H1 (cell line): ENCODE results near the gene B4GAT1. TPM values are rescaled to one million over a fixed set of nuclear protein-coding genes. Genes with fewer than 3 reads are reported as not detected.

ENCODE experiments used
- BCL11A ChIP-seq, 2 experiments: IDR thresholded peaks; one replicate each; pipeline ENCODE4 v1.6.1; 2011; ENCODE audit warnings: low read depth in 2 of 2, low read length in 2 of 2, mild to moderate bottlenecking in 2 of 2
- CBX5 ChIP-seq: fragments of 300-800, 300-1000 bp; sonication (generic); IDR thresholded peaks from 2 replicates; pipeline ENCODE4 v1.7.1; 2016; ENCODE audit warnings: antibody characterized with exemption, low read length, low read depth
- CHD1 ChIP-seq: IDR thresholded peaks from 2 replicates; pipeline ENCODE4 v1.6.1; 2012; ENCODE audit warnings: low read depth, low read length, improper control_type of control experiment
- CHD2 ChIP-seq: IDR thresholded peaks from 2 replicates; pipeline ENCODE4 v1.6.1; 2012; ENCODE audit warnings: low read length, improper control_type of control experiment
- FOSL1 ChIP-seq: IDR thresholded peaks from 2 replicates; pipeline ENCODE4 v1.6.1; 2011; ENCODE audit warnings: mild to moderate bottlenecking, low read depth, low read length, moderate library complexity; ENCODE audit not compliant: insufficient read depth
- PHF8 ChIP-seq: fragments of 200-600 bp; sonication (generic); conservative IDR thresholded peaks from 2 replicates; pipeline ENCODE4 v1.7.1; 2012; ENCODE audit warnings: low read depth, mild to moderate bottlenecking, inconsistent platforms, low read length, moderate library complexity
- POLR2A ChIP-seq, 2 experiments: IDR thresholded peaks; 1 replicate in 1 of 2; 2 replicates in 1 of 2; pipeline ENCODE4 v1.6.1; 2011; ENCODE audit warnings: low read depth in 2 of 2, low read length in 2 of 2, mild to moderate bottlenecking in 2 of 2; ENCODE audit errors: control extremely low read depth in 1 of 2
- POLR2AphosphoS5 ChIP-seq: IDR thresholded peaks from 2 replicates; pipeline ENCODE4 v1.6.1; 2011; ENCODE audit warnings: low read depth, low read length
- RAD21 ChIP-seq, 2 experiments: IDR thresholded peaks in 1 of 2; conservative IDR thresholded peaks in 1 of 2; 2 replicates each; pipeline ENCODE4 v1.6.1; 2011; ENCODE audit warnings: low read depth in 2 of 2, low read length in 2 of 2, improper control_type of control experiment in 1 of 2, inconsistent platforms in 1 of 2, mild to moderate bottlenecking in 1 of 2, moderate library complexity in 1 of 2
- RXRA ChIP-seq: IDR thresholded peaks from 2 replicates; pipeline ENCODE4 v1.6.1; 2011; ENCODE audit warnings: low read depth, mild to moderate bottlenecking, low read length, moderate library complexity; ENCODE audit not compliant: insufficient read depth
- SIX5 ChIP-seq: IDR thresholded peaks from 2 replicates; pipeline ENCODE4 v1.6.1; 2011; ENCODE audit warnings: mild to moderate bottlenecking, low read depth, low read length
- TAF7 ChIP-seq: optimal IDR thresholded peaks from 2 replicates; pipeline ENCODE3; 2011; ENCODE audit warnings: low read depth, mild to moderate bottlenecking, inconsistent platforms, low read length, moderate library complexity, borderline replicate concordance
- TBP ChIP-seq: IDR thresholded peaks from 2 replicates; pipeline ENCODE4 v1.6.1; 2011; ENCODE audit warnings: low read depth, low read length, improper control_type of control experiment
- TCF12 ChIP-seq: IDR thresholded peaks from 2 replicates; pipeline ENCODE4 v1.6.1; 2011; ENCODE audit warnings: low read depth, mild to moderate bottlenecking, low read length
- polyA plus RNA-seq, 7 experiments: library from polyadenylated mRNA; depleted of rRNA in 3 of 7; stranded (reverse) in 5 of 7; unstranded in 2 of 7; fragments of >200 nt in 5 of 7; fragments of 200-250 nt in 2 of 7; gene quantifications; 1 replicate in 5 of 7; 2 replicates in 1 of 7; 4 replicates in 1 of 7; pipeline versions ENCODE4 v1.2.1 to v1.2.3, GENCODE V29; 2011 to 2013; ENCODE audit warnings: missing spikeins in 2 of 7, mixed read lengths in 2 of 7
- total RNA-seq: library from RNA; stranded (reverse); fragmentation: NEBNext Ultra II Directional; extraction: Animal tissue kit (Norgen Biotek cat#: 25700); gene quantifications from 2 replicates; pipeline ENCODE4 v1.2.1, GENCODE V29; 2021
- TF ChIP-seq, protein P1 (sequence below): IDR thresholded peaks from 2 replicates; pipeline ENCODE4 v1.6.1; 2012; ENCODE audit warnings: low read length, inconsistent platforms
- TF ChIP-seq, protein P2 (sequence below), 3 experiments: IDR thresholded peaks; 1 replicate in 2 of 3; 2 replicates in 1 of 3; pipeline versions ENCODE4 v1.5.1 to v1.6.1; 2011; ENCODE audit warnings: low read length in 3 of 3, mild to moderate bottlenecking in 3 of 3, inconsistent platforms in 2 of 3, low read depth in 1 of 3, moderate library complexity in 1 of 3; ENCODE audit not compliant: insufficient read depth in 1 of 3; ENCODE audit errors: control extremely low read depth in 1 of 3
- TF ChIP-seq, protein P3 (sequence below): IDR thresholded peaks from 2 replicates; pipeline ENCODE4 v1.6.1; 2012; ENCODE audit warnings: inconsistent platforms

The B4GAT1 gene
- total and polyA plus RNA-seq, 2 of the 8 experiments (the other 6 are each of a cell fraction or from before 2014, with no cell fraction given): 22.2 to 27.8 TPM

DNA sequence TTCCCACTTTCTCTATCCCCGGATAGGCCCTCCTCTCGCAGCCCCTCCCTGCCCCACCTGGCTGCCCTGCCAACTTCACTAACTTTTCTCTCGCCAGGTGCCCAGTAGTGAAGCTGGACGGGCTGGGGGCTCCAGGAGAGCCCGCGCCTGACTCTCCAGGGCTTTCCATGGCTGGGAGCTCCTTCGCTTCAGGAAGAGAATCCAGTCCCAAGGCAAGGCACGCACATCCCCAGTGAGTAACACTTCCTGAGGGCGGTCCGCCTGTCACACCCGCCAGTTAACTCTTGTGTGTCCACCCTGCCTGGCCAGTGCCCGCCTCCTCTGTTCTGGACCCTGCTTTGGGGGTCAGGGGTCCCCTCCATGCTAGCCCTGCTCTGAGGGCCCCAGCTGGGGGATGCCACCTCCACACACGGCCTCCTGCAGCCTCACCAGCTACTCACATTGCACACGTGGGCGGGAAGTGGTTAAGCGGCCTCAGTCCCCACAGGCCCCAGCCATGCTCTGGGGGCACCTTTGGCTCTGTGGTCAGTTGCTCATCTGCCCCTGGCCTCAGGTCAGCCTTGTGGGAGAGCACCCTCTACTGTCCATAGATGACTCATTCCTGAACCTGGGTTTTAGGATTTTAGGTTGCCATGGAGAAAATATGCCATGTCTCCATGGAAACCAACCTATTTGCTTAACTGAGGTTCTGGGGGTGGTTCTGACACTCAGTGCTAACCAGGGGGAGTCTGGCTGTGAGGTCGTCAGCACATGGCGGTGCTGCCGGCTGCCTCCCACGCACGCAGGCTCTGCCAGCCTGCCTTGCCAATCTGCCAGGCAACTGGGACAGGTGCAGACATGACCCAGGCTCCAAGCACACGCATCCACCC is 11.0 kb downstream of the B4GAT1 start, which contains the start of gene RIN1 (continued):
- TF ChIP-seq TBP: no peak
- no peak for TF ChIP-seq FOSL1
- TF ChIP-seq POLR2AphosphoS5: peak; percentile 56; the same call in 1 of the 2 replicates
- no peak for TF ChIP-seq TCF12
- no peak for TF ChIP-seq RXRA
- no peak for TF ChIP-seq SIX5
- TF ChIP-seq CBX5: no peak
- TF ChIP-seq BCL11A (IDR thresholded peaks at IDR 0.05; ENCODE audit: low read depth in 2 of 2, low read length in 2 of 2): no peak
- TF ChIP-seq, protein P1, sequence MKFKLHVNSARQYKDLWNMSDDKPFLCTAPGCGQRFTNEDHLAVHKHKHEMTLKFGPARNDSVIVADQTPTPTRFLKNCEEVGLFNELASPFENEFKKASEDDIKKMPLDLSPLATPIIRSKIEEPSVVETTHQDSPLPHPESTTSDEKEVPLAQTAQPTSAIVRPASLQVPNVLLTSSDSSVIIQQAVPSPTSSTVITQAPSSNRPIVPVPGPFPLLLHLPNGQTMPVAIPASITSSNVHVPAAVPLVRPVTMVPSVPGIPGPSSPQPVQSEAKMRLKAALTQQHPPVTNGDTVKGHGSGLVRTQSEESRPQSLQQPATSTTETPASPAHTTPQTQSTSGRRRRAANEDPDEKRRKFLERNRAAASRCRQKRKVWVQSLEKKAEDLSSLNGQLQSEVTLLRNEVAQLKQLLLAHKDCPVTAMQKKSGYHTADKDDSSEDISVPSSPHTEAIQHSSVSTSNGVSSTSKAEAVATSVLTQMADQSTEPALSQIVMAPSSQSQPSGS: no peak
- TF ChIP-seq, protein P2, sequence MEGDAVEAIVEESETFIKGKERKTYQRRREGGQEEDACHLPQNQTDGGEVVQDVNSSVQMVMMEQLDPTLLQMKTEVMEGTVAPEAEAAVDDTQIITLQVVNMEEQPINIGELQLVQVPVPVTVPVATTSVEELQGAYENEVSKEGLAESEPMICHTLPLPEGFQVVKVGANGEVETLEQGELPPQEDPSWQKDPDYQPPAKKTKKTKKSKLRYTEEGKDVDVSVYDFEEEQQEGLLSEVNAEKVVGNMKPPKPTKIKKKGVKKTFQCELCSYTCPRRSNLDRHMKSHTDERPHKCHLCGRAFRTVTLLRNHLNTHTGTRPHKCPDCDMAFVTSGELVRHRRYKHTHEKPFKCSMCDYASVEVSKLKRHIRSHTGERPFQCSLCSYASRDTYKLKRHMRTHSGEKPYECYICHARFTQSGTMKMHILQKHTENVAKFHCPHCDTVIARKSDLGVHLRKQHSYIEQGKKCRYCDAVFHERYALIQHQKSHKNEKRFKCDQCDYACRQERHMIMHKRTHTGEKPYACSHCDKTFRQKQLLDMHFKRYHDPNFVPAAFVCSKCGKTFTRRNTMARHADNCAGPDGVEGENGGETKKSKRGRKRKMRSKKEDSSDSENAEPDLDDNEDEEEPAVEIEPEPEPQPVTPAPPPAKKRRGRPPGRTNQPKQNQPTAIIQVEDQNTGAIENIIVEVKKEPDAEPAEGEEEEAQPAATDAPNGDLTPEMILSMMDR (IDR thresholded peaks at IDR 0.05; ENCODE audit: control extremely low read depth in 1 of 3, insufficient read depth in 1 of 3, low read depth in 1 of 3, low read length in 3 of 3): peak in 2 of 3 experiments; percentile 65 to 75; a peak in 3 of 4 replicates
- TF ChIP-seq, protein P3, sequence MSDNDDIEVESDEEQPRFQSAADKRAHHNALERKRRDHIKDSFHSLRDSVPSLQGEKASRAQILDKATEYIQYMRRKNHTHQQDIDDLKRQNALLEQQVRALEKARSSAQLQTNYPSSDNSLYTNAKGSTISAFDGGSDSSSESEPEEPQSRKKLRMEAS: peak; percentile 72; the same call in 1 of the 2 replicates
- no peak; a peak in 1 of 3 replicates for TF ChIP-seq POLR2A (IDR thresholded peaks at IDR 0.05; ENCODE audit: control extremely low read depth in 1 of 2, low read depth in 2 of 2, low read length in 2 of 2)
- TF ChIP-seq CHD1: no peak
- TF ChIP-seq RAD21 (IDR thresholded peaks at IDR 0.05 in 1 of 2, conservative IDR thresholded peaks at IDR 0.05 in 1 of 2; ENCODE audit: low read depth in 2 of 2, low read length in 2 of 2): peak; percentile 70 to 79
- TF ChIP-seq CHD2: no peak
- no peak for TF ChIP-seq TAF7
- no peak for TF ChIP-seq PHF8
